GM12864 (cell line): Measurements from ENCODE around the gene MIER2.
"Not testable (repeated sequence)": the region's sequence is repeated elsewhere in the genome, so short reads cannot be mapped to it uniquely, and the experiment has no call there.

Experiments
- DNase-seq: peaks from one replicate; pipeline ENCODE4 v3.0.0-alpha.2; 2011; ENCODE audit warnings: low read depth
- H3K4me3 ChIP-seq: 2 replicates; pipeline ENCODE4 v1.5.1; 2011; ENCODE audit warnings: mild to moderate bottlenecking, low read depth, low read length, control low read depth
- CTCF ChIP-seq: IDR thresholded peaks from 2 replicates; pipeline ENCODE4 v1.5.1; 2011; ENCODE audit warnings: low read depth, mild to moderate bottlenecking, moderate library complexity, low read length, control low read depth, inconsistent platforms; ENCODE audit errors: missing control alignments

The MIER2 gene

GRCh38 chr19:344625-345319 is at the start of gene MIER2:
Gene MIER2, minus strand, starts transcription at chr19:344796. Its CDS starts 14 bp downstream, at chr19:344782.
- H3K4me3 ChIP-seq = peak within 1 kb of the TSS; percentile 78
- TF ChIP-seq CTCF = no peak
- peak; percentile 25 for DNase-seq

GRCh38 chr19:393560-393959 is 49.0 kb upstream of the MIER2 start:
- DNase-seq, H3K4me3 ChIP-seq: not testable (repeated sequence)

GRCh38 chr19:392375-392970 is 47.9 kb upstream of the MIER2 start:
- no peak overlapping the region for H3K4me3 ChIP-seq
- no peak for TF ChIP-seq CTCF
- DNase-seq = no peak

GRCh38 chr19:391726-392374 is 47.3 kb upstream of the MIER2 start:
- DNase-seq = no peak
- TF ChIP-seq CTCF = no peak

GRCh38 chr19:391207-391557 is 46.6 kb upstream of the MIER2 start:
- no peak for TF ChIP-seq CTCF

More at GRCh38 chr19:391726-392374, 47.3 kb upstream of the MIER2 start:
- H3K4me3 ChIP-seq = no peak overlapping the region

GRCh38 chr19:390386-391206 is 46.0 kb upstream of the MIER2 start:
- no peak overlapping the region for H3K4me3 ChIP-seq
- DNase-seq = no peak
- TF ChIP-seq CTCF = no peak

More at GRCh38 chr19:391207-391557, 46.6 kb upstream of the MIER2 start:
- H3K4me3 ChIP-seq = no peak overlapping the region
- no peak for DNase-seq

- no peak for TF ChIP-seq CTCF
- no peak for DNase-seq
- no peak overlapping the region for H3K4me3 ChIP-seq
Measured at GRCh38 chr19:389935-390289, 45.3 kb upstream of the MIER2 start.
